NCI-H2171 treated with DMSO at 0.1 percent for 48 hours (cell line): ENCODE results near the gene GUK1.
"Not testable (repeated sequence)": the region's sequence is repeated elsewhere in the genome, so short reads cannot be mapped to it uniquely, and the experiment has no call there.

Source experiments
- DNase-seq: peaks from one replicate; lab custom pipeline; 2025; lab: John Stamatoyannopoulos, UW

GUK1 gene

GRCh38 chr1:228163007-228163753 lies 23.1 kb downstream of the GUK1 start:
- DNase-seq: no peak

GRCh38 chr1:228163776-228164519 lies 23.9 kb downstream of the GUK1 start:
- no peak for DNase-seq

GRCh38 chr1:228164561-228165371 lies 24.7 kb downstream of the GUK1 start:
- DNase-seq: no peak

- DNase-seq: peak; percentile 96
Measured at GRCh38 chr1:228165372-228166169, 25.5 kb downstream of the GUK1 start, which contains the start of gene IBA57. IBA57 (plus strand) TSS chr1:228165804; CDS start chr1:228165817, 13 bp downstream.

- DNase-seq: peak; percentile 72
Measured at GRCh38 chr1:228166170-228166936, 26.3 kb downstream of the GUK1 start.

- DNase-seq: no peak
Measured at GRCh38 chr1:228168563-228169270, 28.6 kb downstream of the GUK1 start.

- no peak for DNase-seq
Measured at GRCh38 chr1:228169345-228169744, 29.3 kb downstream of the GUK1 start.

GRCh38 chr1:228170666-228171065 lies 30.6 kb downstream of the GUK1 start:
- DNase-seq: no peak

- DNase-seq: no peak
Measured at GRCh38 chr1:228171221-228171891, 31.3 kb downstream of the GUK1 start.

- DNase-seq: no peak
Measured at GRCh38 chr1:228172591-228173527, 32.8 kb downstream of the GUK1 start.

GRCh38 chr1:228173528-228174481 lies 33.7 kb downstream of the GUK1 start:
- not testable (repeated sequence) for DNase-seq

- DNase-seq: no peak
Measured at GRCh38 chr1:228174482-228175315, 34.6 kb downstream of the GUK1 start.

- DNase-seq: no peak
Measured at GRCh38 chr1:228175316-228176023, 35.4 kb downstream of the GUK1 start.

- no peak for DNase-seq
Measured at GRCh38 chr1:228176024-228176395, 35.9 kb downstream of the GUK1 start.

GRCh38 chr1:228176461-228177182 lies 36.5 kb downstream of the GUK1 start:
- no peak for DNase-seq
